ENCODE data around the gene TCP11.
A peak's percentile ranks its signal among the peaks of the same experiment; 100 is the strongest.

TCP11 gene

GRCh38 chr6:35170891-35171290 lies 29.8 kb upstream of the TCP11 start:
- DNase-seq, result peak; percentile 49

GRCh38 chr6:35170166-35170565 lies 29.0 kb upstream of the TCP11 start:
- DNase-seq, result peak; percentile 81

GRCh38 chr6:35168461-35168861 lies 27.3 kb upstream of the TCP11 start:
- no peak for DNase-seq

GRCh38 chr6:35167505-35167904 lies 26.4 kb upstream of the TCP11 start:
- DNase-seq, result no peak

- no peak for DNase-seq
Observed at GRCh38 chr6:35166520-35166919, 25.4 kb upstream of the TCP11 start.

GRCh38 chr6:35166116-35166515 lies 25.0 kb upstream of the TCP11 start:
- DNase-seq, result no peak

- DNase-seq, result no peak
Observed at GRCh38 chr6:35165630-35166071, 24.5 kb upstream of the TCP11 start.

GRCh38 chr6:35164868-35165267 lies 23.7 kb upstream of the TCP11 start:
- no peak for DNase-seq

GRCh38 chr6:35164277-35164676 lies 23.1 kb upstream of the TCP11 start:
- DNase-seq, result no peak

GRCh38 chr6:35163836-35164235 lies 22.7 kb upstream of the TCP11 start:
- no peak for DNase-seq

- DNase-seq, result no peak
Observed at GRCh38 chr6:35161776-35162607, 20.9 kb upstream of the TCP11 start.

GRCh38 chr6:35161266-35161665 lies 20.1 kb upstream of the TCP11 start:
- DNase-seq, result no peak

GRCh38 chr6:35160642-35161041 lies 19.5 kb upstream of the TCP11 start:
- no peak for DNase-seq

- DNase-seq, result no peak
Observed at GRCh38 chr6:35158520-35158919, 17.4 kb upstream of the TCP11 start.

- DNase-seq, result no peak
Observed at GRCh38 chr6:35154947-35155346, 13.8 kb upstream of the TCP11 start.

- DNase-seq, result no peak
Observed at GRCh38 chr6:35154262-35154661, 13.1 kb upstream of the TCP11 start.

- no peak for DNase-seq
Observed at GRCh38 chr6:35152067-35152707, 11.0 kb upstream of the TCP11 start.

- no peak for DNase-seq
Observed at GRCh38 chr6:35151466-35151865, 10.3 kb upstream of the TCP11 start.

- DNase-seq, result no peak
Observed at GRCh38 chr6:35149891-35150566, 8.9 kb upstream of the TCP11 start.

- peak; percentile 90 for DNase-seq
Observed at GRCh38 chr6:35148167-35148741, 7.1 kb upstream of the TCP11 start.

GRCh38 chr6:35147486-35147885 lies 6.3 kb upstream of the TCP11 start:
- DNase-seq, result no peak

GRCh38 chr6:35147026-35147425 lies 5.9 kb upstream of the TCP11 start:
- DNase-seq, result no peak

- peak; percentile 69 for DNase-seq
Observed at GRCh38 chr6:35146453-35146852, 5.3 kb upstream of the TCP11 start.

- DNase-seq, result no peak
Observed at GRCh38 chr6:35145757-35146156, 4.6 kb upstream of the TCP11 start.

Data from fibroblast of skin of right quadriceps (primary cell).